NAMALWA (cell line): ENCODE measurements around the gene RILPL1.
"Not testable (repeated sequence)": the region's sequence is repeated elsewhere in the genome, so short reads cannot be mapped to it uniquely, and the experiment has no call there.

Source experiments
- DNase-seq: peaks from one replicate; pipeline ENCODE4 v3.0.0-alpha.2; 2015; ENCODE audit warnings: low spot score

The RILPL1 gene

DNA sequence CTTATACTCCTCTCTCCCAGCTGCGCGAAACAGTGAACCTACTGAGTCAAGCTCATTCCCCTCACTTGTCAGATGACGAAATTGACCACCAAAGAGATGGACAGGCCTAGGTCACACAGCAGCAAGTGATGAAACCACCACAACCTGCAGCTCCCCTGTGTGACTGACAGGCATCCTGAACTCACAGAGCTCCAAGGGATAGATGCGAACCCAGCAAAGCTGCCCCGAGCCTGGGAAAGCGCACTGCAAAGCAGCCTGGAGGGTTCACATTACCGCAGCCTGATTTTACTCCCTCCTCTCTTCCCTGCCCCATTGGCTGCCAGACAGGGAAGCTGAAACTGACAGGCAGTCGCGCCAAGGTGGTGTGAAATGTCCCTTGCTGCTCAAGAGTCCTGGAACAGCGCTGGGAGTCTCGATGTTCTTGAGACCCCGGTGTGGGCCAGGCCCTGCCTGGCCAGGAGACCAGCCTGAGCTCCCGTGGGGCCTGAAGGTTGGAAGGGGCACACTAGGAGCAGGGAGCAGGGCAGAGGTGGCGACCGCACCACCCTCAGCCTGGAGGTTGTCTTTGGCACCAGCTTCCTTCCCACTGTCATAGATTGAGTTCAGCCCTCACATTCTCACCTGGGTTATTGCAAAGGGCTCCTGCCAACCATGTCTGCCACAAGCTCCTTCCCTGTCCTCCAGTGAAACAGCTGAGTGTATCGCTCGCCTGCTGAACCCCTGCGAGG lies 39.2 kb downstream of the RILPL1 start:
- DNase-seq = no peak

DNA sequence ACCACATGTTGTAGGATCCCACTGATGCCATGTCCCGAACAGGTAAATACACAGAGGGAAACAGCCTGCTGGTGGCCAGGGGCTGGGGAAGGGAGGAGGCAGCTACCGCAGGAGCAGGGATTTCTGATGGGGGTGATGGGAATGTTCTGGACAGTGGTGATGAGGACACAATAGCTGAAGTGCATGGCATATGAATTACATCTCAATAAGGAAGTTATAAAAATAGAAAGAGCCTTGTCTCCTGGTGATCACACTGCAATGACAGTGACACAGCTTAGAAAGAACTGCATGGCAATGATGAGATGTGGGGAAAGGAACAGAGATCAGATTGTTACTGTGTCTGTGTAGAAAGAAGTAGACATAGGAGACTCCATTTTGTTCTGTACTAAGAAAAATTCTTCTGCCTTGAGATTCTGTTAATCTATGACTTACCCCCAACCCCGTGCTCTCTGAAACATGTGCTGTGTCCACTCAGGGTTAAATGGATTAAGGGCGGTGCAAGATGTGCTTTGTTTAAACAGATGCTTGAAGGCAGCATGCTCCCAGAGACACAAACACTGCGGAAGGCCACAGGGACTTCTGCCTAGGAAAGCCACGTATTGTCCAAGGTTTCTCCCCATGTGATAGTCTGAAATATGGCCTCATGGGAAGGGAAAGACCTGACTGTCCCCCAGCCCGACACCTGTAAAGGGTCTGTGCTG lies 41.0 kb downstream of the RILPL1 start:
- DNase-seq = not testable (repeated sequence)

DNA sequence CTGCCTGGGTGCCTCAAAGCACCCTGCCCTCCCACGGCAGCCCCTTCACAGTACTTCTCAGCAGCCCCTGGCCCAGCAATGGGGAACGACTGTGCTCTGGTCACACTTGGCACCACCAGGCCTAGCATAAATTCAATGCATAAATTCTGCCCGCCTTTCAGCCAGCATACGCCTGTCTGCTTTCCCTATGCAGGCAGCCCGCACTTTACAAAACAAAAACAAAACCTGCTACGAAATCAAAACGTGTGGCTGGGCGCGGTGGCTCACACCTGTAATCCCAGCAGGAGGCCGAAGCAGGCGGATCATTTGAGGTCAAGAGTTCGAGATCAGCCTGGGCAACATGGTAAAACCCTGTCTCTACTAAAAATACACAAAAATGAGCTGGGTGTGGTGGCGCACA lies 42.0 kb downstream of the RILPL1 start:
- no peak for DNase-seq

- no peak for DNase-seq
Measured at GRCh38 chr12:123491056-123491455, 42.5 kb downstream of the RILPL1 start.

DNA sequence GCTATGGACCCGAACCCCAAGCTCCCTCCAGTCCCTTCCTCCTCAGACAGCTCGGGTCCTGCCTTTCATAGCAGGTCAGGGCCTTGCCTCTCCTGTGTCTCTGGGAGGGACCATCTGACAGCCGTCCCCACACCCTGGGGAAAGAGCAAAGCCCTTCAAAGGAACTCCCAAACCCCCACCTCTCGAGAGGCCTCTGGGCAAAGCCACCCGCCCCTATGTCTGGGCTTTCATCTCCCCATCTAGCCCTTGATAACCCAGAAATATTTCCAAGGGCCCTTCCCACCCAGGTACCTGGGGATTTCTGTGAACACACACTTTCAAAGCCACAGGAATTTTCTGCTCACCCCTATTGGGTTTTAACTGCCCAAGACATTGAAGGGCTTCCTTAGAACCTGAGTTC lies 43.4 kb downstream of the RILPL1 start:
- no peak for DNase-seq

DNA sequence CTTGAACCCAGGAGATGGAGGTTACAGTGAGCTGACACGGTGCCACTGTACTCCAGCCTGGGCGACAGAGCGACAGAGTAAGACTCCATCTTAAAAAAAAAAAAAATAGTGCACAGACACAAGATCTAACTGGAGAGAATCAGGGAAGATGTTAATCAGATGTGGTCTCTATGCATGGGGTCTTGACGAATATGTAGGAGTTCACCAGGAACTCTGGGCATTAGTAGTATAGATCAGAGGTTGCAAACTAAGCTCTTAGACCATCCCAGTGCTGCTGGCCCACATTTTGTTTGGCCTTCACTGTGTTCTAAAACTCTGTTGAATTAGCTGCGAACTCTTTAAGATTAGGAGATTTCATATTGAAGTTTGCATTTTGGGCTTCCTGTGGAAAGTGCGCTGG lies 43.9 kb downstream of the RILPL1 start:
- DNase-seq = no peak

DNA sequence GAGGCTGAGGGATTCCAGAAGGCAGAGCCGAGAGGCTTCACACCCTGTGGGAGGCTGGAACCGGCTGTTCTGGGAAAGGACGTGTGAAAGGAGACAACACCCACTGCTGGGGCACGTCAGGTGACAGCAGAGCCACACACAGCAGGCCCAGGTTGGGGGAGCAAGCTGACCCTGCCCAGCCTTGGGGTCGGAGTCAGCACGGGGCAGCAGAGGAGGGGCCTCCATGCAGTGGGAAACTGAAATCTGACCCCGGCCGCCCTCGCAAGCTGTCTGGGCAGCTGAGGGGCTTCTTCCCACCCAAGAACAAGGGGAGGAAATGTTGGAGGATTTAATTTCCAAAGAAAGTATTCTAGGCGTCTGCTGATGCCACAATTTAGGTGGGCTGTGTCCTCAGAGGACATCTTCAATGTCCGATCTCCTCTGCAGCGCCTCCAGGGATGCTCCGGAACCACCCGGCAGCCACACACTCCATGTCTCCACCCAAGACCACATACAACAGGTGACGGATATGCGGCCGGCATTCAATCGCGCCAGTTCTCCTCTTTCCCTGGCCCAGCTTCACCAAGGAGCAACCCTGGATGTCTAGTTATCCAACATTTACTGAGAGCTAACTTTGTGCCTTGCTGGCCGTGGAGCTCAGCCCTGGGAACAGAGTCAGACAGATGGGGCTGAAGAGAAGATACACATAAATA lies 44.8 kb downstream of the RILPL1 start:
- DNase-seq = no peak

DNA sequence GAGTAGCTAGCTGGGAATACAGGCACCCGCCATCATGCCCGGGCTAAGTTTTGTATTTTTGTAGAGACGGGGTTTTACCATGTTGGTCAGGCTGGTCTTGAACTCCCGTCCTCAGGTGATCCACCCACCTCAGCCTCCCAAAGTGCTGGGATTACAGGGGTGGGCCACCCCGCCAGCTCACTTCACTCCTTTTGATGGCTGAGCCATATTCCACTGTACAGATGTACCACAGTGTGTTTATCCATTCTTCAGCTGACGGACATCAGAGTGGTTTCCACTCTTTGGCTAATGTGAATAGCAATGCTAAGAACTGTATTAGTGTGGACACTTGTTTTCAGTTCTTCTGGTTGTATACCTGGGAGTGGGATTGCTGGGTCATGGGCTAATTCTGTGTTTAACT lies 46.1 kb downstream of the RILPL1 start:
- no peak for DNase-seq

DNA sequence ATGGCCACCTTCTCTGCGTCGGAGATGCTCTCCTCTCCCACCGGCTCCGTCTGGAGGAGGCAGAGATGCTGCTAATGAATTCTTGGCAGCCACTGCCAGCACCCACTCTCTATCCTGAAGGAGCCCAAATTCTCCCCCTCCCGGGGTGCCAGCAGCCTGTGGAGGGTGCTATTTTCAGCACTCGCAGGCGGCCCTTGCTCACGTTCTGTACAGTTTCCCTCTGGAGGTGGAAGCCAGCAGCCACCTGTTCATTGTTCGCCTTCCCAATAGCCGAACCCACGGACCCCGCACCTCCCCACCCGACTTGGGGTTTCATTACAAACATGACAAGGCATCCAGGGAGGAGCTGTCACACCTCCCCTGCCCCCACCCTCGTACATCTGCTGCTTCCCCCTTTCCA lies 47.8 kb downstream of the RILPL1 start:
- no peak for DNase-seq

- DNase-seq = no peak
Measured at GRCh38 chr12:123483602-123484248, 49.8 kb downstream of the RILPL1 start.

DNA sequence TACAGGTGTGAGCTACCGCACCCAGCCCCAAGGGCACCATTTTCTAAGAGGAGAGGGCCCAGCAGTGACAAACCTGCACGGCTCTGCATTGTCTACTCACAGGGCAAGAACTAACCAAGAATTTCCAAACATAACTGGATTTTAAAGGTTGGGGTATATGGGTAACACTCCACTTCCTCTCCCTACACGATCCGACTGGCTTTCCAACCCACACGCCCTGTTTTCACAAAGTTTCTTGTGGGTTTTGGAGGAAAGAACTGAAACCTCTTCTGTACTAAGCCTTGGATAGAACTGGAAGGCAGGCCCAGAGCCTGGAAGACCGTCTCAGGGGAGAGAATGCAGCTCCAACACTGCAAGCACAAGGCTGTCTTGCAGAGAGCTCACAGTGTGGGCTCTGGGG lies 50.6 kb downstream of the RILPL1 start:
- no peak for DNase-seq

DNA sequence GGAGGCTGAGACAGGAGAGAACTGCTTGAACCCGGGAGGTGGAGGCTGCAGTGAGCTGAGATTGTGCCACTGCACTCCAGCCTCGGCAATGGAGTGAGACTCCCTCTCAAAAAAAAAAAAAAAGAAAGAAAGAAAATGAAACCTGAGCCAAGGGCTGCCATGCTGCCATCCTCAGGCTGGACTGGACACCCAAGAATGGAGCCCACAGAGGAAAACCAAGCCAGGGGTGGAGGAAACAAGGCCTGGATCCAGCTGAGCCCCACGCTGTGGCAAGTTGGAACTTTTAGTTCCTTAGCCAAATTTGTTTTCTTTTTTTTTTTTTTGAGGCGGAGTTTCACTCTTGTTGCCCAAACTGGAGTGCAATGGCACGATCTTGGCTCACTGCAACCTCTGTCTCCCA lies 52.3 kb downstream of the RILPL1 start:
- DNase-seq = not testable (repeated sequence)

DNA sequence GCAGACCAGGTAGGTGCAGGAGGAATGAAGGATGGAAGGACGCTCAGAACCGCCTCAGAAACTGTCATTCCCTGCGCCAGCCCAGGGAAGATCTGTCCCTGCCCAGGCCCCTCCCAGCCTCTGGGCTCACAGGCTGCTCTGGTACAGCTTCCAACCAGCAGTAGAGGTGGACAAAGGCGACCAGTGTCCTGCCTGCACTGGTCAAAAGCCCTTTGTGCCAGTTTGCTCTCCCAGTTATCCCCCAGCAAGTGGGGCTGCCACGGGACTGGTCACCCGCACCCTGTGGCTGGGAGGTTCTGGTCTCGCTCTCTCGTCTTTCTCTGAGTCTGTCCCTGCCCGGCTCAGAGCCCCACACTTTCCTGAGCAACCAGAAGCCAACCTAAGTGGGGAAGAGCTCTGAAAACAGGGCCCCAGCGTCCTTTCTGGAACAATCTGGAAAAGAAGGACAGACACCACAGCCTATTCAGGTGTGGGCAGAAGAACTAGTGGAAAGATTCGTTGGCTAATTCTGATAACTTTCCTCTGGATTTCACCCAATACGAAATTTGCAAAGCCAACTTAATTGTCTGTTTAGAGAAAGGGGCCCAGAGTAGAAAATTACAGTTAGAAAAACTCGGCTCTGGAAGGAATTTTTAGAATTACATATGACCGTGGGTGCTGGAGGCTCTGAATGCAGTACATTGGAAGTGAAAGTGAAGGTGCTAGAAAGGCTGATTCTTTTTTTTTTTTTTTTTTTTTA lies 53.9 kb downstream of the RILPL1 start:
- no peak for DNase-seq

DNA sequence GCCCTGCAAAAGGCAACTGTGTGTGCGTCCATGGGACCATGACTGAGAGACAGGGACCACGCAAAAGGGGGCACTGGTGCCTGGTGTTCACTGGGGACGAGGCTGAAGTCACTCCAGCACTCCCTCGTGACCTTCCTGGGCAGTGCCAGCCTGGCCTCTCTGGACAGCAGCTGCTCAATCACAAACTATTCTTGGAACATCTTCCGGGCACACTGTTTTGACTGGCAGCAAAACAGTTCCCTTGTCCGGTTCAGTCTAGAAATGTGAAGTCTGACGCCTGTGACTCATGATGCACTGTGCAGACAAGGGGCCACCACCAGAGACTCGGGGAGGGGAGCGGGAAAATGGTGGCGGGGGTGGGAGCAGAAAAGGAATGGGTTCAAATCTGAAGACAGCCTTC lies 54.8 kb downstream of the RILPL1 start:
- DNase-seq = no peak

- DNase-seq = no peak
Measured at GRCh38 chr12:123478069-123478468, 55.5 kb downstream of the RILPL1 start.

DNA sequence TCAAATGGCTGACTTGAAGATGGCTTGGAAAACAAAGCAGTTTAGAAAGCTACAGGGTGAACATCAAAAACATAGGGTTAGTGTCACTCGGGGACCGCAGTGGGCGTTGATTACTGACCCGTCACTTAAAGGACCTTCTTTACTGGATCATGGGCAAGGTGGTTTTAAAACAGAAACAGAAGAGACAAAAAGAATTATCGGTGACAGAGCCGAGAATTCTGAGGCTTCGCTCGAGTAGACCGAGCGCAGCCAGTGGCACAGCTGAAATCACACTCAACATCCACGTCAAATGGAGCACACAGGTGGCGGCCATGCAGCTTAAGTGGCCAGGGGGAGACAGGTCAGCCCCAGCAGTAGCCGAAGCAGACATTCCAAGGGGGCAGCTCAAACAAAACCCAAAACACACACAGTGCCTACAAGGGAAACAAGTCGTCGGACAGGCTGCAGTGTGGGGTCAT lies 58.2 kb downstream of the RILPL1 start:
- DNase-seq = no peak

DNA sequence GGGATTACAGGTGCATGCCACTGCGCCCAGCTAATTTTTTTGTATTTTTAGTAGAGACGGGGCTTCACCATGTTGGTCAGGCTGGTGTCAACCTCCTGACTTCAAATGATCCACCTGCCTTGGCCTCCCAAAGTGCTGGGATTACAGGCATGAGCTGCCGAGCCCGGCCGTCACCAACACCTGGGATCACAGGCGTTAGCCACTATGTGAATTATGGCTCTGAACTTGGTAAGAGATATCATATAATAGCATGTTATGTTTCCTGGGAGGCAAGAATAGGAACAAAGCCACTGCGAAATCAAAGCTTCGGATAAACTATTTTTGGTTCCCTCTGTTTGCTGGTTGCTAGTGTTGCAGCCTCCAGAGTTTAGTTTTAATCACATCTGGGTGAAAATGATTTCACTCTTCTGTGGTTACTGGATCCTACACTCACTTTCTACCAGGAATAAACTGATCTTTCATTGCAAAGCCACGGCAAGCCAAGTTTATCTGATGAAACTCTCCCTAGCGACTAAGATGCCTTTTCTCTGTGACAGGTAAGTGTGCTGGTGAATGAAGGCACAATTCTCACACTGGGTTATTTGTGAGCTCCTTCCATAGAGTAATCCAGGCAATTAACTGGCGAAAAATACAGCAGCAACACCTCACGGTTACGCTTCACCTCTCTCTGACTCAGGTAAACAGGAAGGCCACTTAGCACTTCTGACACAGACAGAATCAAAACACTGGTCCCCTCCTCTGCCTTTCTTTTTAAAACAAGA lies 58.9 kb downstream of the RILPL1 start:
- no peak for DNase-seq

- no peak for DNase-seq
Measured at GRCh38 chr12:123472438-123472849, 61.1 kb downstream of the RILPL1 start.

GRCh38 chr12:123471374-123472068 lies 62.0 kb downstream of the RILPL1 start:
- DNase-seq = no peak

GRCh38 chr12:123469978-123470377 lies 63.5 kb downstream of the RILPL1 start:
- DNase-seq = no peak
